ENCODE results near the gene CHST6. TPM values are rescaled to one million over a fixed set of nuclear protein-coding genes. Genes with fewer than 3 reads are reported as not detected.

CHST6 gene
- total and polyA plus RNA-seq, 9 of the 15 experiments (the other 6 are each of a cell fraction or from before 2014, with no cell fraction given) = 0.01 to 0.05 (median 0.02) TPM; not detected in 6

DNA sequence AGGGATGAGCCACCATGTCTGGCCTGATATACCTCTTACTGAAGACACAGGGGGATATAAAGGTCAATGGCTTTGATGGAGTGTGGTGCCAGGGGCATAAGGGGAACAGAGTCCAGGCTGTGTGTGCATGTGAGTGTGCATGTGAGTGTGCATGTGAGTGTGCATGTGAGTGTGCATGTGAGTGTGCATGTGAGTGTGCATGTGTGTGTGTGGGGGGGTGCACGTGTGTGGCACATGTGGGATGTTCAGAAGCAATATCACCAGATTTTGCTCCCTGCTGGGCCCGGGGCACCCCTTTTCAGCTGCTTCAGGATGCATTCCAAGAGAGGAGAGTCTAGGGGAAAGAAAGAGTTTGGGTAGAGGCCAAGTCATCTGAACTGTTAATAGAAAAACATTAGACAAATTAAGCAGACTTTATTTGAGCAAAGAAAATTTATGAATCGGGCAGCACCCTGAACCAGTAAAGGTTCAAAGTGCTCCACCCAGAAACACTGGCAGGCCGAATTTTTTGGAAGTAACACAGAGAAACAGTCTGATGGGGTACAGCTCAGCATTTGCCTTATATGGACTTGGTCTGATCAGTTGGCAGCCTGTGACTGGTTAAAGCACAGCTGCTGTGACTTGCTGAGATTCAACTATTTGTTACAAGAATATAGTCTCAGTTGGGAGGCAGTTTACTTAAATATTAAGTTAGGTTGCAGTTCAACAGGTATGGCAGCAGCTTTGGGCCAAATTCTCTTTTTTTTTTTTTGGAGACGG is 31.0 kb upstream of the CHST6 start:
- FAIRE-seq (no peak), ATAC-seq (no peak), DNase-seq (ENCODE audit: extremely low read depth in 1 of 4, low spot score in 3 of 4) (no peak)
- Histone ChIP-seq H3K36me3 (ENCODE audit: control insufficient read depth, insufficient read depth, low read length) (no peaks in the 10 kb centered on the region), H3K4me3 (no peak overlapping the region), H4K20me1 (replicated peaks; ENCODE audit: control insufficient read depth, insufficient read depth, low read length) (no peaks in the 10 kb centered on the region), H3K9me1 (ENCODE audit: control insufficient read depth, insufficient read depth, low read length) (no peaks in the 10 kb centered on the region), H3K4me2 (ENCODE audit: insufficient read depth, low read length) (no peak overlapping the region), H3K4me1 (replicated peaks in 1 of 2; ENCODE audit: control insufficient read depth in 2 of 2, insufficient read depth in 2 of 2, low read length in 2 of 2) (peaks cover 0 to 13% of the 10 kb centered on the region in 2 experiments; a peak in 1 of 5 replicates), H3K27ac (ENCODE audit: extremely low read depth, low read depth, low read length) (no peak overlapping the region), H3K9ac (ENCODE audit: insufficient read depth in 1 of 2, low read depth in 2 of 2, low read length in 2 of 2) (no peak overlapping the region), H2AFZ (ENCODE audit: low read depth, low read length) (no peak overlapping the region), H3K9me3 (replicated peaks; ENCODE audit: control insufficient read depth, insufficient read depth, low read depth, low read length) (no peaks in the 10 kb centered on the region), H3K27me3 (ENCODE audit: control insufficient read depth in 2 of 2, insufficient read depth in 2 of 2, low read length in 2 of 2) (peaks cover 24 to 42% of the 10 kb centered on the region in 2 experiments), H3K79me2 (ENCODE audit: control insufficient read depth, insufficient read depth, low read length) (no peaks in the 10 kb centered on the region)
- intact Hi-C loops (cut with micrococcal nuclease) = no loop called here
- 9% methylated on average over 5 of the region's 5 CpGs for WGBS (ENCODE audit: insufficient coverage, low coverage, missing lambda C conversion rate)
- in situ Hi-C loops (cut with MboI) = no loop called here
- ChIA-PET POLR2A (interaction anchor here (0.6 kb wide), 2 partner anchors 9 to 63 kb away, joined by 3 read pairs; partner anchors contain the start of gene CHST5), CTCF (ENCODE audit: low intra/inter-chr PET ratio) (no interaction called here)
- no TSS peak for BruUV-seq (replicated peaks)
- TF ChIP-seq, protein P1, sequence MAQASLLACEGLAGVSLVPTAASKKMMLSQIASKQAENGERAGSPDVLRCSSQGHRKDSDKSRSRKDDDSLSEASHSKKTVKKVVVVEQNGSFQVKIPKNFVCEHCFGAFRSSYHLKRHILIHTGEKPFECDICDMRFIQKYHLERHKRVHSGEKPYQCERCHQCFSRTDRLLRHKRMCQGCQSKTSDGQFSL (CRISPR knock-in tag; IDR thresholded peaks at IDR 0.05) = peak; percentile 82
- TF ChIP-seq, protein P1 (tag; IDR thresholded peaks at IDR 0.05) = no peak
- no peak for TF ChIP-seq STAG1 (CRISPR knock-in tag; IDR thresholded peaks at IDR 0.05; ENCODE audit: borderline replicate concordance)
- peak; percentile 58; the same call in 1 of the 2 replicates for TF ChIP-seq MYNN (IDR thresholded peaks at IDR 0.05)
- TF ChIP-seq MYNN (CRISPR knock-in tag; IDR thresholded peaks at IDR 0.05) = no peak
- peak; percentile 59 for TF ChIP-seq PHF20 (IDR thresholded peaks at IDR 0.05; ENCODE audit: partially characterized antibody)
- peak; percentile 23 for TF ChIP-seq ARHGAP35 (IDR thresholded peaks at IDR 0.05; ENCODE audit: partially characterized antibody)
- peak in 1 of 2 experiments; percentile 90; a peak in 2 of 4 replicates for TF ChIP-seq SRF (CRISPR knock-in tag; IDR thresholded peaks at IDR 0.05)
- TF ChIP-seq, protein P2, sequence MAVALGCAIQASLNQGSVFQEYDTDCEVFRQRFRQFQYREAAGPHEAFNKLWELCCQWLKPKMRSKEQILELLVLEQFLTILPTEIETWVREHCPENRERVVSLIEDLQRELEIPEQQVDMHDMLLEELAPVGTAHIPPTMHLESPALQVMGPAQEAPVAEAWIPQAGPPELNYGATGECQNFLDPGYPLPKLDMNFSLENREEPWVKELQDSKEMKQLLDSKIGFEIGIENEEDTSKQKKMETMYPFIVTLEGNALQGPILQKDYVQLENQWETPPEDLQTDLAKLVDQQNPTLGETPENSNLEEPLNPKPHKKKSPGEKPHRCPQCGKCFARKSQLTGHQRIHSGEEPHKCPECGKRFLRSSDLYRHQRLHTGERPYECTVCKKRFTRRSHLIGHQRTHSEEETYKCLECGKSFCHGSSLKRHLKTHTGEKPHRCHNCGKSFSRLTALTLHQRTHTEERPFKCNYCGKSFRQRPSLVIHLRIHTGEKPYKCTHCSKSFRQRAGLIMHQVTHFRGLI (CRISPR knock-in tag; IDR thresholded peaks at IDR 0.05) = no peak
- no peak for TF ChIP-seq CBX2 (IDR thresholded peaks at IDR 0.05; ENCODE audit: insufficient read depth, low read length, poor library complexity, severe bottlenecking)
- no peak for TF ChIP-seq ZFP30 (CRISPR knock-in tag; IDR thresholded peaks at IDR 0.05; ENCODE audit: borderline replicate concordance)
- no peak for TF ChIP-seq ZNF518B (CRISPR knock-in tag; IDR thresholded peaks at IDR 0.05)
- TF ChIP-seq TRIM24 (IDR thresholded peaks at IDR 0.05) = peak; percentile 58 to 61; a peak in 3 of 4 replicates
- TF ChIP-seq ZBTB1 (CRISPR knock-in tag; IDR thresholded peaks at IDR 0.05; ENCODE audit: borderline replicate concordance, low read depth) = no peak

Data from K562 (cell line).